EL (cell line): ENCODE measurements around the gene SHROOM3.

ENCODE experiments used
- DNase-seq: peaks from one replicate; pipeline ENCODE4 v3.0.0-alpha.2; 2016

SHROOM3 gene

GRCh38 chr4:76626686-76627465 lies 191.8 kb downstream of the SHROOM3 start:
- DNase-seq = no peak

DNA sequence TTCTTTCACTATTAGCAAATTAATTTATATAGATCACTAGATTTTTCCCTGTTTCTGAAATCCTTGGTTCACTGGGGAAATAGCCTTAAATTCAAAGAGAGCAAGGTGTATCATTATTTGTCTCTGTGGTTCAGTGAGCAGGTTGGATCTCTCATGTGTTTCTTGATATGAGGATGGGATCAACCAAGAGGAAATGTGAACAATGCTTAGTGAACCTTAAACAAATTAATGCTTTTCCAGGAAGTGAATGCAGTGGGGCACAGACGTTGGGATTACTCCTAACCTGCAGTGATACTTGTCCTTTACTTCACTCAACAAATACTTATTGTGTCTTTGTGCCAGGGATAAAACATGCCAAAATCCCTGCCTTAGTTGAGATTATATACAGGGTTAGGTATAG lies 193.2 kb downstream of the SHROOM3 start:
- no peak for DNase-seq

GRCh38 chr4:76630741-76631140 lies 195.7 kb downstream of the SHROOM3 start:
- peak; percentile 42 for DNase-seq

DNA sequence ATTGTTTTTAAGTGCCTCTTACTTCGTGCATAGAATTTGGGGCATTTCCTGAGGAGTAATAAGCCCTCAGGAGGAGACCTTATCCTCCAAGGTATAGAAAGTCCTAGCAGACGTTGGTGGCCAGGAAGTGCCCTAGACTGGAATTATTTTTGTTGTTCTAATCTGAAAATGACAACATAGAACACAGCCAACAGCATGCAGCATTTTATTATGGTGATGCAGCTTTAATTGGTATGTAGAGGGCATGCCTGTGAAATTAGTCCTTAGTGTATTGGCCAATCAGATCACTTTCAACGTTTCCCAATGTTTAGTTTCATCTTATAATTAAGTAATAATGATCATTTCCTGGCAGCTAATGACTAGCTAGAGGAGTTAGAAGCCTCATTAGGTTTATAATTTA lies 199.2 kb downstream of the SHROOM3 start:
- peak; percentile 82 for DNase-seq

DNA sequence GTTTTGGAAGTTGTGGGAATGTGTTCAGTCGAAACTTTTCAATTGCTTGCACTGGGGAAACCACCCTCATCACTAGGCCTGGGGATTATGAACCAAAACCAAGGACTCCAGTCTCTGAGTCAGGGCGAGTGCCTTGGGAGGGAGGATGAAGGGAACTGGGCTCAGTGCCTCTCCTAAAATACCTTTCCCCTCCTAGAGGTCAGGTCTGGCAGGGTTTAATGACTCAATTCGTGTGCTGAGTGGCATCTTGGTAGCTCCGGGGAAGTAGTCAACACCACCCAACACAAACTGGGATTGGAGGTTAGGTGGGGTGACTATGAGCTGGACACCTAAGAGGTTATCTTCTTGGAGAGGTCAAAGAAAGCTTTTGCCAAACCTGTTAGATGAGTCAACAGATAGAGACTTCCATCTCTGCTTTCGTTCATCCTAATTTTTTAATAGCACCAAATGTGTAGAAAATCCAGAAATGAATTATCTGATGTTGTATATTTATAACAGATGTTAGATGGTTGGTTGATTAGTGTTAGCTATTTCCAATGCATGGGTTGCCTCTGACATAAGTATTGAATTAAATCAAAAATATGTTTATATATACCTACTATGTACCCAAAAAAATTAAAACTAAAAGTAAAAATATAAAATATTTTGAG lies 202.8 kb downstream of the SHROOM3 start:
- peak; percentile 50 for DNase-seq

DNA sequence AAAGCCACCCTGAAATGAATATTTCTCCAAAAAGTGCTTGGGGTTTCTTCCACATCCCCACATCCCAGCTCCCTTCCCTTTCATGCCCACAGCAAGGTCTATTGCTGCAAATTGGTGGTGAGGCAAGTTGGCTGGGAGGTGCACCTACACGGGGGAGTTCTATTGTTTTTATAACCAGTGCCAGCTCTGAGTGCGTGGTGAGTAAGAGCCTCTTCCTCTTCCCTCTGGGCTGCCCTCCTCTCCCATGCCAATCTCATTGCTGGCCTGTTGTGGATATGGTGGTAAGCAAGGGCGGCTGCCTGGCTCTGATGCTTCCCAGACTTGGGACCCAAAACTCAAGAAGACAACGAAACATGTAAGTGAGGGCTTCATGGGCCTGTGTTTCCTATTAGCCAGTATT lies 204.3 kb downstream of the SHROOM3 start:
- DNase-seq = peak; percentile 39

DNA sequence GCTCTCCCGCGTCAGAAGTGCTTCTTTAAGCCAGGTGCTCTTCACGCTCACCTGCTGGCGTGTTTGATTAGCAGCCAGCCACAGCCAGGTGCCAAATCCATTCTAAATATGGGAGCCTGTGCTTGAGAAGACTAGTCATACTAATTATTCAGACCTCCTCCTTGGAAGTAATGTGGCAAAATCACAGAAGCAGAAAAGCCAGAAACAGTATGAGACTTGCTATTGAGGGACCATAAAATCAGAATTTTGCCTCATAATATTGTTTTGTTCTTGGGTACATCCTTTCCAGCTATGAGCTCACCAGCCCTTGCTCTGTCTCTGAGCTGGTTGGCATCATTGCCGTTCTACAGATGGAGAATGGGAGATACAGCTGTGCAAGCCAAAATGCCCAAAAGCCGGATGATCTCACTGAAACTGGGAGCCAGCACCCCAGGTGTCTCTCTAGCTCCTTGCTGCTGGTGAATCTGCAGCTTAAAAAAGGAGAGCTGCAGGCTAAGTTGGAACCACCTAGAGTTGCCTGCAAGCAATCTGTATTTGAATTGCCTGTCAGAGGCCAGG lies 205.4 kb downstream of the SHROOM3 start:
- DNase-seq = no peak

- no peak for DNase-seq
These were observed 206.3 kb downstream of the SHROOM3 start for GRCh38 chr4:76641351-76641750.

GRCh38 chr4:76641758-76642157 lies 206.7 kb downstream of the SHROOM3 start:
- no peak for DNase-seq

- no peak for DNase-seq
These were observed 209.9 kb downstream of the SHROOM3 start for GRCh38 chr4:76644831-76645485.

DNA sequence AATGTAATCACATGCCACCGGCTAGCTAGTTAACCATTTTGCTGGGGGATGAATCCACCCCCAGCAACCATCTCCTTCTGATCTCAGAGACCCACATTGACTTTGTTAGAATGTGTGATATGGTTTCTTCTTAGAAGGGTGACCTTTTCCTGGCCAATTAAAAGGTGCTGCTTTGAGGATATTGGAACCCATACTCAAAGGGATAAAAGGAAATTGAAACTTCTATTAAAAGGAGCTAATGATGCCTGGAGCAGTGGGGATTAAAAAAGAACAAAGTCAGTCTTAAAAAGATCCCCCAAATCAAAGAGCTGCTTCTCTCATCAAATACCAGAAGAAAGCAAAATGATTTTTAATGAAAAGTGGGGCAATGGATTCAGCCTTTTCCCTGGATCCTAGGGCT lies 214.1 kb downstream of the SHROOM3 start:
- no peak for DNase-seq

DNA sequence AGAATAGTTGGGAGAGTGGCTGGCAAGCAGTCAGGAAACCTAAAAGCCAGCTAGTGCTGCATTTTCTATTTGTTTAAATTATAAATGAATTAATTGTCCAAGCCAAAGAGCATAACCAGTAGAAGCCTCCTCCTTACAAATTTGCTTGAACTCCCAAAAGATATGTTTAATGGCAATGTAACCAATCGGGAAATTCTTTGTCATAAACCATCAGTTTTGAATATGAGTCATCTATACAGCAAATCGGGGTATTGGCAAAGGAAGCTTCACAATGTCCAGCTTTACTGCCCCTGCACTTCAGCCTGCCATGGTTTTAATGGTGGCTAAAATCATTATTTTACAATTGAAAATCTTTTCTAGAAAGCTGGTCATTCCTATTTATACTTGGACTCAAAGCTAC lies 216.6 kb downstream of the SHROOM3 start:
- peak; percentile 11 for DNase-seq

GRCh38 chr4:76652389-76652788 lies 217.4 kb downstream of the SHROOM3 start:
- DNase-seq = no peak

DNA sequence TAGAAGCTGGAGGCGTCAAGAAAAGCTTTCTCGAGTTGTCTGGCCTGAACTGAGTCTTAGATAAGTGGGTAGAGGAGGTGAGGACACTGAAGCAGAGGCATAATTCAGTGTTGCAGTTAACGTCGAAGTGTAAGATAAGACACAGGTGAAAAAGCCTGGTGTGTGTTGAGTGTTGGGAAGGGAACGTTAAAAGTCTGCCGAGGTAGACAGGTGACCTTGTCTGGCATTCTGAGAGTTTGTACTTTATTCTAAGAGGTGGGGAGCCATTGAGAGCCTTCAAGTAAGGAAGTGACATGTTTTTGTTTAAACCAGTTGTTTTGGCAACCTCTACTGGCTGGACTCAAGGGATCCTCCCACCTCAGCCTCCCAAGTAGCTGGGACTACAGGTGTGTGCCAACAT lies 219.1 kb downstream of the SHROOM3 start:
- DNase-seq = no peak

DNA sequence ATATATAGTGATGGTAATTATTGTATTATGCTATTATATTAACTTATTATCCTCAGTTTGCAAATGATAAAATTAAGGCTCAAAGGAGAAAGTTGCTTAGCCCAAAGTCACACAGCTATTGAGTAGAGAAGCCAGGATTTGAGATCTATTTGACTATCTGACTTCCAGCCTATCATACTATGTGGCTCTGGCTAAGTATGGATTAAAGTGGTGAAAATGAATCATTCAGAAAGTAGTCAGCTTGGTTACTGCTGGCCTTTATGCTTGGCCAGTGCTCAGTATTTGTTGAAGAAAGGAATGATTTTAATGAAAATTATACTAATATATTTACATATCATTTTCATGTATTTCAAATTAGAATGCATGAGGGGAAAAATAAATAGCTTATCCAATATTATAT lies 219.8 kb downstream of the SHROOM3 start:
- DNase-seq = peak; percentile 13

- no peak for DNase-seq
These were observed 220.8 kb downstream of the SHROOM3 start for GRCh38 chr4:76655566-76656479.

GRCh38 chr4:76657443-76657842 lies 222.4 kb downstream of the SHROOM3 start:
- peak; percentile 10 for DNase-seq

GRCh38 chr4:76658231-76659102 lies 223.4 kb downstream of the SHROOM3 start:
- DNase-seq = peak; percentile 89

- DNase-seq = no peak
These were observed 224.1 kb downstream of the SHROOM3 start for GRCh38 chr4:76659103-76659490.

DNA sequence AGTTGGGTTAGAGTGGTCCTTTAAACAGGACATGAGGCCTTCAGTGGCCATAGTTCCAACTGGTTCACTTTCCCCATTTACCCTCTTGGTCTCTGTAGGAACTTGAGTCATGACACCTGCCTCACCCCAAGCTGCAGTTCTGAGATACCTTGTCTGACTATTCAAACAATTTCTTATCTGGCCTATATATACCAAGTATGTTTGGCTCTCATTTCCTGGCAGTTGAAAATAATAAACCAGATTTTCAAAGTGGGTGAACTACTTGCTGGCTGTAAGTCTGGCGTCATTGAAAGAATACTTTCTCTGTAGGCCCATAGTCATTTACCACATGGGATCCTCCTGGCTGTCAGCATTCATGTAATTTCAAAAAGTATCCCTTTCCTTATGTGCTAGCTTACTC lies 228.8 kb downstream of the SHROOM3 start:
- no peak for DNase-seq

DNA sequence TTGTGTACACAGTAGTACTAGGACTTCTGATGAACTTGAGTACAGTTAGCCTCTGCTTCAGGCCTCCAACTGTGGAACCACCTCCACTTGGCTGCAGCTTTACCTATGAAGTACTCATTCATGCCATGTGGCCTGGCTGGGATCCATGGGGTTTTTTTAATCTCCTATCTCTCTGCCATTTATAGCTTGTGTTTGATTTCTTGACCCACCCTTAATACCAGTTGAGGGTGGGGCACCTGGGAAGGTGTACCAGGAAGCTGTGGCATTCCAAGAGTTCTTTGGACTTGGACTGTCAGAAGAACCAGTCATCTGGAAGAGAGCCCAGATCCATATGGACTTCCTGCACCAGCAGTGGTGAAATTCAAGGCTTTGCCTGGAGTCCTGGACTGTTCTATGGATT lies 230.1 kb downstream of the SHROOM3 start:
- DNase-seq = peak; percentile 64

GRCh38 chr4:76665721-76666120 lies 230.7 kb downstream of the SHROOM3 start:
- DNase-seq = no peak
